Measurements from ENCODE around the gene NCKIPSD. TPM values are rescaled to one million over a fixed set of nuclear protein-coding genes. Genes with fewer than 3 reads are reported as not detected.

NCKIPSD gene
- total RNA-seq, 1 experiment from 2014 or later: 46.0 TPM

DNA sequence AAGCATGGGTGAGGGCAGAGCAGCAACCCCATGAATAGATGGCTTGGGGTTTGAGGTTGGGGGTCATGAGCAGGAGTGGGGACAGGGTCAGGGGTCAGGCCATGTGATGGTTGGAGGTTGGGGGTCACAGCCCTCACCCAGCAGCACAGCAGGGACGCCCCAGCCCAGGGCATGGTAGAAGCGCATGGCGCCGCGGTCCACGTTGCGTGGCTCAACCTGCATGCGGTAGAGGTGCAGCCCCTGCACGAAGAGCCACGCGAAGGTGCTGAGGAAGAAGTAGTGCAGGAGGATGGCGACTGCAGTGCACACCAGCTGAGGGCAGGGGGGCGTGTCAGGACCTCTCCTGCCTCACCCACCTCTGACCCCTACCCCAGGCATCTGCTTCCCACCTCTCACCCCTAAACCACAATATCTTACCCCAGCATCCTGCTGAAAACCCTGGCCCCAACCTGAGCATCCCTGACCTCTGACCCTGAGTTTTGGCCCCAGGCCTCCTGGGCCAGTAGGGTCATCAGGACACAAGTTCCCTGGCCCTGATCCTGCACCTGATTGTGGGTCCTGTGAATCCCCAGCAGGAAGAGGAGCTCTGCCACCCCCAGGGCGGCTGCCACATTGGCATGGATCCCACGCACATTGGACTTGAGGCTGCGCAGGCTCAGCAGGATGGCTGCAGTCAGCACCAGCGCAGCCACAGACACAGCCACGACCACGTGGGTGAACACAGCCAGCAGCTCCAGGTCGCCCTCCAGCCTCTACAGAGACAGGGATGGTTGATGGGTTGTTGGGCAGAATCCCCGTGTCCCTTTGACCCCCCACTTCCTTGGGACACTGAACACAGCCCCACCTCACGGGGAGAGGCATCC lies 40.6 kb downstream of the NCKIPSD start:
- Histone ChIP-seq H2BK12ac (ENCODE audit: insufficient read length, low read depth, low read length) (no peak overlapping the region), H3T11ph (ENCODE audit: low read length) (no peak overlapping the region), H4K8ac (replicated peaks; ENCODE audit: insufficient read length, low read depth, low read length) (no peak overlapping the region), H3K4me1 (ENCODE audit: insufficient read depth, low read length) (no peaks in the 10 kb centered on the region), H2BK15ac (ENCODE audit: low read depth, low read length) (no peak overlapping the region), H2BK120ac (ENCODE audit: low read depth, low read length, poor library complexity, severe bottlenecking) (no peak overlapping the region), H2AFZ (ENCODE audit: low read length) (no peak overlapping the region), H4K5ac (ENCODE audit: insufficient read length, low read depth, low read length) (no peak overlapping the region), H3K56ac (ENCODE audit: insufficient read length, low read depth, low read length) (no peak overlapping the region), H3K18ac (ENCODE audit: insufficient read length, low read depth, low read length) (no peak overlapping the region), H3K14ac (ENCODE audit: insufficient read depth, low read length) (no peak overlapping the region; the same call in 1 of the 2 replicates), H3K27ac (ENCODE audit: insufficient read length, low read depth, low read length) (no peak overlapping the region), H3K9ac (ENCODE audit: extremely low read depth, insufficient read length, low read length) (no peak overlapping the region), H3K27me3 (ENCODE audit: insufficient read depth, low read length) (no peaks in the 10 kb centered on the region), H3K79me1 (ENCODE audit: insufficient read depth, low read depth, low read length, poor library complexity, severe bottlenecking) (no peaks in the 10 kb centered on the region), H3K9me3 (ENCODE audit: control insufficient read depth, low read depth, low read length) (no peaks in the 10 kb centered on the region), H3K4me2 (ENCODE audit: insufficient read depth, insufficient read length, low read length) (no peak overlapping the region), H3K23ac (ENCODE audit: insufficient read length, low read depth, low read length) (no peak overlapping the region), H4K20me1 (ENCODE audit: control insufficient read depth, insufficient read depth, insufficient read length) (peaks cover 2% of the 10 kb centered on the region), H2BK5ac (ENCODE audit: insufficient read length, low read length) (no peak overlapping the region), H3K23me2 (ENCODE audit: insufficient read length, low read depth, low read length, poor library complexity, severe bottlenecking) (no peaks in the 10 kb centered on the region), H4K91ac (ENCODE audit: insufficient read length, low read depth, low read length) (no peak overlapping the region), H3K4ac (ENCODE audit: low read depth, low read length) (no peak overlapping the region), H3K79me2 (ENCODE audit: insufficient read depth, low read length) (no peaks in the 10 kb centered on the region), H2BK20ac (ENCODE audit: low read depth, low read length, poor library complexity, severe bottlenecking) (no peak overlapping the region), H2AK5ac (ENCODE audit: insufficient read length, low read length) (no peak overlapping the region)
- Mint-ChIP-seq H3K36me3 (ENCODE audit: insufficient read depth in 1 of 3, low read depth in 3 of 3) (peaks cover 24 to 63% (median 56%) of the 10 kb centered on the region in 3 experiments), H3K27me3 (ENCODE audit: low read depth) (no peaks in the 10 kb centered on the region), H3K9me3 (no peaks in the 10 kb centered on the region), H3K4me3 (no peak overlapping the region), H3K4me1 (no peaks in the 10 kb centered on the region), H3K27ac (no peak overlapping the region; a peak in 1 of 7 replicates)
- DNase-seq: no peak
- TF ChIP-seq, protein P1, sequence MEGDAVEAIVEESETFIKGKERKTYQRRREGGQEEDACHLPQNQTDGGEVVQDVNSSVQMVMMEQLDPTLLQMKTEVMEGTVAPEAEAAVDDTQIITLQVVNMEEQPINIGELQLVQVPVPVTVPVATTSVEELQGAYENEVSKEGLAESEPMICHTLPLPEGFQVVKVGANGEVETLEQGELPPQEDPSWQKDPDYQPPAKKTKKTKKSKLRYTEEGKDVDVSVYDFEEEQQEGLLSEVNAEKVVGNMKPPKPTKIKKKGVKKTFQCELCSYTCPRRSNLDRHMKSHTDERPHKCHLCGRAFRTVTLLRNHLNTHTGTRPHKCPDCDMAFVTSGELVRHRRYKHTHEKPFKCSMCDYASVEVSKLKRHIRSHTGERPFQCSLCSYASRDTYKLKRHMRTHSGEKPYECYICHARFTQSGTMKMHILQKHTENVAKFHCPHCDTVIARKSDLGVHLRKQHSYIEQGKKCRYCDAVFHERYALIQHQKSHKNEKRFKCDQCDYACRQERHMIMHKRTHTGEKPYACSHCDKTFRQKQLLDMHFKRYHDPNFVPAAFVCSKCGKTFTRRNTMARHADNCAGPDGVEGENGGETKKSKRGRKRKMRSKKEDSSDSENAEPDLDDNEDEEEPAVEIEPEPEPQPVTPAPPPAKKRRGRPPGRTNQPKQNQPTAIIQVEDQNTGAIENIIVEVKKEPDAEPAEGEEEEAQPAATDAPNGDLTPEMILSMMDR (conservative IDR thresholded peaks at IDR 0.05): no peak
- WGBS (ENCODE audit: extremely low coverage, insufficient read length, low lambda C conversion rate): no CpG with 5 or more reads among the region's 22 CpGs

Data from H9 (cell line).